ENCODE data around the gene NARS2.
"Not testable (repeated sequence)": the region's sequence is repeated elsewhere in the genome, so short reads cannot be mapped to it uniquely, and the experiment has no call there.

The NARS2 gene

GRCh38 chr11:78602771-78603170 is 28.1 kb upstream of the NARS2 start:
- not testable (repeated sequence) for H3K9me3 ChIP-seq (ENCODE audit: control insufficient read depth in 1 of 2, low read length in 2 of 2); H3K4me3 ChIP-seq (ENCODE audit: low read depth in 1 of 2, low read length in 2 of 2); H3K27me3 ChIP-seq (ENCODE audit: low read depth, low read length); H3K4me1 ChIP-seq (ENCODE audit: control insufficient read depth in 1 of 2, insufficient read depth in 2 of 2, low read length in 2 of 2); H3K36me3 ChIP-seq (ENCODE audit: control insufficient read depth in 1 of 2, insufficient read depth in 2 of 2, low read length in 2 of 2); H3K27ac ChIP-seq (ENCODE audit: low read length)

- not testable (repeated sequence) for H3K27me3 ChIP-seq (ENCODE audit: low read depth, low read length); H3K4me3 ChIP-seq (ENCODE audit: low read depth in 1 of 2, low read length in 2 of 2); H3K4me1 ChIP-seq (ENCODE audit: control insufficient read depth in 1 of 2, insufficient read depth in 2 of 2, low read length in 2 of 2); H3K9me3 ChIP-seq (ENCODE audit: control insufficient read depth in 1 of 2, low read length in 2 of 2); H3K36me3 ChIP-seq (ENCODE audit: control insufficient read depth in 1 of 2, insufficient read depth in 2 of 2, low read length in 2 of 2); H3K27ac ChIP-seq (ENCODE audit: low read length)
Observed at GRCh38 chr11:78601066-78601465, 26.4 kb upstream of the NARS2 start.

GRCh38 chr11:78597579-78597978 is 22.9 kb upstream of the NARS2 start:
- not testable (repeated sequence) for H3K4me1 ChIP-seq (ENCODE audit: control insufficient read depth in 1 of 2, insufficient read depth in 2 of 2, low read length in 2 of 2); H3K27me3 ChIP-seq (ENCODE audit: low read depth, low read length); H3K27ac ChIP-seq (ENCODE audit: low read length); H3K4me3 ChIP-seq (ENCODE audit: low read depth in 1 of 2, low read length in 2 of 2); H3K36me3 ChIP-seq (ENCODE audit: control insufficient read depth in 1 of 2, insufficient read depth in 2 of 2, low read length in 2 of 2); H3K9me3 ChIP-seq (ENCODE audit: control insufficient read depth in 1 of 2, low read length in 2 of 2)

- H3K27me3 ChIP-seq (ENCODE audit: low read depth, low read length), result no peaks in the 10 kb centered on the region
- no peak overlapping the region for H3K4me3 ChIP-seq (ENCODE audit: low read depth in 1 of 2, low read length in 2 of 2)
- H3K9me3 ChIP-seq (ENCODE audit: control insufficient read depth in 1 of 2, low read length in 2 of 2), result no peaks in the 10 kb centered on the region
- no peaks in the 10 kb centered on the region for H3K36me3 ChIP-seq (ENCODE audit: control insufficient read depth in 1 of 2, insufficient read depth in 2 of 2, low read length in 2 of 2)
- no peaks in the 10 kb centered on the region for H3K4me1 ChIP-seq (ENCODE audit: control insufficient read depth in 1 of 2, insufficient read depth in 2 of 2, low read length in 2 of 2)
- H3K27ac ChIP-seq (ENCODE audit: low read length), result no peak overlapping the region
Observed at GRCh38 chr11:78595436-78596130, 20.9 kb upstream of the NARS2 start.

GRCh38 chr11:78594814-78595213 is 20.1 kb upstream of the NARS2 start:
- H3K9me3 ChIP-seq (ENCODE audit: control insufficient read depth in 1 of 2, low read length in 2 of 2), result no peaks in the 10 kb centered on the region
- H3K4me3 ChIP-seq (ENCODE audit: low read depth in 1 of 2, low read length in 2 of 2), result no peak overlapping the region
- H3K36me3 ChIP-seq (ENCODE audit: control insufficient read depth in 1 of 2, insufficient read depth in 2 of 2, low read length in 2 of 2), result no peaks in the 10 kb centered on the region
- H3K27me3 ChIP-seq (ENCODE audit: low read depth, low read length), result no peaks in the 10 kb centered on the region
- no peak overlapping the region for H3K27ac ChIP-seq (ENCODE audit: low read length)
- H3K4me1 ChIP-seq (ENCODE audit: control insufficient read depth in 1 of 2, insufficient read depth in 2 of 2, low read length in 2 of 2), result no peaks in the 10 kb centered on the region

GRCh38 chr11:78588517-78588916 is 13.9 kb upstream of the NARS2 start:
- no peak overlapping the region for H3K4me3 ChIP-seq (ENCODE audit: low read depth in 1 of 2, low read length in 2 of 2)

GRCh38 chr11:78587446-78587845 is 12.8 kb upstream of the NARS2 start:
- Histone ChIP-seq H3K4me1 (ENCODE audit: control insufficient read depth in 1 of 2, insufficient read depth in 2 of 2, low read length in 2 of 2) (no peaks in the 10 kb centered on the region), H3K27me3 (ENCODE audit: low read depth, low read length) (no peaks in the 10 kb centered on the region), H3K9me3 (ENCODE audit: control insufficient read depth in 1 of 2, low read length in 2 of 2) (peaks cover 9 to 11% of the 10 kb centered on the region in 2 donors), H3K27ac (ENCODE audit: low read length) (no peak overlapping the region), H3K4me3 (ENCODE audit: low read depth in 1 of 2, low read length in 2 of 2) (no peak overlapping the region), H3K36me3 (ENCODE audit: control insufficient read depth in 1 of 2, insufficient read depth in 2 of 2, low read length in 2 of 2) (no peaks in the 10 kb centered on the region)

More at GRCh38 chr11:78588517-78588916, 13.9 kb upstream of the NARS2 start:
- no peaks in the 10 kb centered on the region for H3K27me3 ChIP-seq (ENCODE audit: low read depth, low read length)
- H3K36me3 ChIP-seq (ENCODE audit: control insufficient read depth in 1 of 2, insufficient read depth in 2 of 2, low read length in 2 of 2), result no peaks in the 10 kb centered on the region
- no peaks in the 10 kb centered on the region for H3K4me1 ChIP-seq (ENCODE audit: control insufficient read depth in 1 of 2, insufficient read depth in 2 of 2, low read length in 2 of 2)
- peaks cover 2 to 4% of the 10 kb centered on the region in 2 donors for H3K9me3 ChIP-seq (ENCODE audit: control insufficient read depth in 1 of 2, low read length in 2 of 2)
- no peak overlapping the region for H3K27ac ChIP-seq (ENCODE audit: low read length)

- H3K27me3 ChIP-seq (ENCODE audit: low read depth, low read length), result no peaks in the 10 kb centered on the region
- no peak overlapping the region for H3K27ac ChIP-seq (ENCODE audit: low read length)
Observed at GRCh38 chr11:78586452-78587046, 11.9 kb upstream of the NARS2 start.

GRCh38 chr11:78583889-78584288 is 9.2 kb upstream of the NARS2 start:
- peaks cover 11 to 13% of the 10 kb centered on the region in 2 donors for H3K9me3 ChIP-seq (ENCODE audit: control insufficient read depth in 1 of 2, low read length in 2 of 2)
- H3K27me3 ChIP-seq (ENCODE audit: low read depth, low read length), result no peaks in the 10 kb centered on the region
- H3K4me1 ChIP-seq (ENCODE audit: control insufficient read depth in 1 of 2, insufficient read depth in 2 of 2, low read length in 2 of 2), result no peaks in the 10 kb centered on the region
- H3K36me3 ChIP-seq (ENCODE audit: control insufficient read depth in 1 of 2, insufficient read depth in 2 of 2, low read length in 2 of 2), result no peaks in the 10 kb centered on the region
- no peak overlapping the region for H3K4me3 ChIP-seq (ENCODE audit: low read depth in 1 of 2, low read length in 2 of 2)
- no peak overlapping the region for H3K27ac ChIP-seq (ENCODE audit: low read length)

More at GRCh38 chr11:78586452-78587046, 11.9 kb upstream of the NARS2 start:
- peaks cover 11 to 13% of the 10 kb centered on the region in 2 donors for H3K9me3 ChIP-seq (ENCODE audit: control insufficient read depth in 1 of 2, low read length in 2 of 2)
- no peaks in the 10 kb centered on the region for H3K36me3 ChIP-seq (ENCODE audit: control insufficient read depth in 1 of 2, insufficient read depth in 2 of 2, low read length in 2 of 2)
- no peak overlapping the region for H3K4me3 ChIP-seq (ENCODE audit: low read depth in 1 of 2, low read length in 2 of 2)
- H3K4me1 ChIP-seq (ENCODE audit: control insufficient read depth in 1 of 2, insufficient read depth in 2 of 2, low read length in 2 of 2), result no peaks in the 10 kb centered on the region

GRCh38 chr11:78577495-78577894 is 2.8 kb upstream of the NARS2 start:
- H3K27me3 ChIP-seq (ENCODE audit: low read depth, low read length), result no peaks in the 10 kb centered on the region
- no peak overlapping the region for H3K27ac ChIP-seq (ENCODE audit: low read length)
- H3K36me3 ChIP-seq (ENCODE audit: control insufficient read depth in 1 of 2, insufficient read depth in 2 of 2, low read length in 2 of 2), result no peaks in the 10 kb centered on the region
- H3K4me1 ChIP-seq (ENCODE audit: control insufficient read depth in 1 of 2, insufficient read depth in 2 of 2, low read length in 2 of 2), result peaks cover 3 to 17% of the 10 kb centered on the region in 2 donors
- H3K9me3 ChIP-seq (ENCODE audit: control insufficient read depth in 1 of 2, low read length in 2 of 2), result peaks cover under 1 to 5% of the 10 kb centered on the region in 2 donors
- H3K4me3 ChIP-seq (ENCODE audit: low read depth in 1 of 2, low read length in 2 of 2), result no peak overlapping the region

- Histone ChIP-seq H3K27me3 (ENCODE audit: low read depth, low read length) (no peaks in the 10 kb centered on the region), H3K4me3 (ENCODE audit: low read depth in 1 of 2, low read length in 2 of 2) (no peak overlapping the region), H3K36me3 (ENCODE audit: control insufficient read depth in 1 of 2, insufficient read depth in 2 of 2, low read length in 2 of 2) (no peaks in the 10 kb centered on the region), H3K27ac (ENCODE audit: low read length) (no peak overlapping the region), H3K9me3 (ENCODE audit: control insufficient read depth in 1 of 2, low read length in 2 of 2) (no peaks in the 10 kb centered on the region), H3K4me1 (ENCODE audit: control insufficient read depth in 1 of 2, insufficient read depth in 2 of 2, low read length in 2 of 2) (peaks cover 3 to 17% of the 10 kb centered on the region in 2 donors)
Observed at GRCh38 chr11:78576549-78577097, 2.0 kb upstream of the NARS2 start.
